HCT116 (cell line): ENCODE data around the gene CPT1B. TPM values are rescaled to one million over a fixed set of nuclear protein-coding genes. Genes with fewer than 3 reads are reported as not detected.

Source experiments
- ATAC-seq: fragments of 200-7000 bp; cut with Tn5 transposase; 2 replicates; pipeline ENCODE4 v1.9.1; 2020; ENCODE audit warnings: mild to moderate bottlenecking, moderate library complexity
- BruUV-seq: library from RNA; stranded (reverse); fragments of 400-500 nt; replicated peaks from 2 replicates; lab custom pipeline; 2021; lab: Mats Ljungman, UMichigan
- CTCF ChIA-PET: fragments of 300-600 bp; sonication (Branson Sonifier 250); formaldehyde crosslinking; loops from one replicate; lab custom pipeline; 2021; ENCODE audit warnings: antibody characterized with exemption; lab: Charles Lee
- POLR2A ChIA-PET: fragments of 300-600, 350-600 bp; sonication (Branson Sonifier 250); formaldehyde crosslinking; loops from one replicate; lab custom pipeline; 2021; ENCODE audit warnings: antibody characterized with exemption; lab: Charles Lee
- RAD21 ChIA-PET, 2 experiments: fragments of 300-600 bp; sonication (Branson Sonifier 250); formaldehyde crosslinking; loops; one replicate each; lab custom pipeline; 2023; ENCODE audit warnings: low total read pairs in 2 of 2; ENCODE audit not compliant: uncharacterized antibody in 2 of 2, unreplicated experiment in 2 of 2, low non-redundant PET in 1 of 2; lab: Charles Lee
- DNase-seq: peaks from one replicate; pipeline ENCODE4 v3.0.0-alpha.2; 2010; ENCODE audit warnings: low read depth, low spot score
- H2AFZ ChIP-seq: fragments of 200-600 bp; shearing (Covaris generic), sonication (generic); 2 replicates; pipeline ENCODE4 v1.6.1; 2017; ENCODE audit warnings: low read depth, mixed run types, mixed read lengths, antibody characterized with exemption, low read length; ENCODE audit not compliant: poor library complexity, severe bottlenecking
- H3K27ac ChIP-seq: 2 replicates; pipeline ENCODE4 v1.5.1; 2012; ENCODE audit warnings: low read depth, low read length
- H3K27me3 ChIP-seq: fragments of 200-600 bp; sonication (generic); 2 replicates; pipeline ENCODE4 v1.6.1; 2016; ENCODE audit warnings: mixed run types, low read length, mixed read lengths; ENCODE audit not compliant: insufficient read depth
- H3K36me3 ChIP-seq, 2 experiments: fragments of 200-500 bp in 1 of 2; fragments of 200-600 bp in 1 of 2; sonication (Bioruptor generic) in 1 of 2; sonication (generic) in 1 of 2; 2 replicates each; pipeline versions ENCODE4 v1.5.1 to v1.6.1; 2014 to 2016; ENCODE audit warnings: low read length in 2 of 2, inconsistent platforms in 1 of 2, mixed read lengths in 1 of 2, mixed run types in 1 of 2; ENCODE audit not compliant: insufficient read depth in 2 of 2, control insufficient read depth in 1 of 2
- H3K4me1 ChIP-seq, 2 experiments: fragments of 200-600 bp in 1 of 2; sonication (generic) in 1 of 2; 2 replicates each; pipeline versions ENCODE4 v1.5.1 to v1.6.1; 2012 to 2017; ENCODE audit warnings: low read length in 2 of 2, inconsistent platforms in 1 of 2, mild to moderate bottlenecking in 1 of 2, mixed read lengths in 1 of 2, mixed run types in 1 of 2, moderate library complexity in 1 of 2; ENCODE audit not compliant: insufficient read depth in 2 of 2, control insufficient read depth in 1 of 2
- H3K4me2 ChIP-seq: fragments of 200-600 bp; sonication (generic); 2 replicates; pipeline ENCODE4 v1.6.1; 2017; ENCODE audit warnings: mixed run types, low read length, mixed read lengths
- H3K4me3 ChIP-seq, 2 experiments: fragments of 200-600 bp in 1 of 2; sonication (generic) in 1 of 2; replicated peaks in 1 of 2; 2 replicates each; pipeline ENCODE4 v1.5.1; 2011 to 2016; ENCODE audit warnings: low read length in 2 of 2, control low read depth in 1 of 2, low read depth in 1 of 2, mild to moderate bottlenecking in 1 of 2, mixed read lengths in 1 of 2, mixed run types in 1 of 2
- H3K79me2 ChIP-seq: fragments of 200-600 bp; sonication (generic); 2 replicates; pipeline ENCODE4 v1.6.1; 2017; ENCODE audit warnings: mild to moderate bottlenecking, mixed run types, low read length, moderate library complexity, mixed read lengths; ENCODE audit not compliant: insufficient read depth
- H3K9ac ChIP-seq: fragments of 200-600 bp; sonication (generic); 2 replicates; pipeline ENCODE4 v1.6.1; 2016; ENCODE audit warnings: low read length, mixed read lengths
- H3K9me2 ChIP-seq: fragments of 200-600 bp; sonication (generic), shearing (Covaris generic); 2 replicates; pipeline ENCODE4 v1.6.1; 2017; ENCODE audit warnings: mixed run types, mild to moderate bottlenecking, moderate library complexity; ENCODE audit not compliant: insufficient read depth
- H3K9me3 ChIP-seq, 2 experiments: fragments of 200-500 bp in 1 of 2; fragments of 200-600 bp in 1 of 2; sonication (Bioruptor generic) in 1 of 2; sonication (generic) in 1 of 2; 2 replicates each; pipeline ENCODE4 v1.6.1; 2014 to 2017; ENCODE audit warnings: low read length in 2 of 2, mixed read lengths in 2 of 2, inconsistent platforms in 1 of 2, low read depth in 1 of 2, mild to moderate bottlenecking in 1 of 2, mixed run types in 1 of 2, moderate library complexity in 1 of 2; ENCODE audit not compliant: control insufficient read depth in 1 of 2, insufficient read depth in 1 of 2
- H4K20me1 ChIP-seq: fragments of 200-600 bp; sonication (generic), shearing (Covaris generic); 2 replicates; pipeline ENCODE4 v1.6.1; 2017; ENCODE audit warnings: mixed run types, mild to moderate bottlenecking, moderate library complexity; ENCODE audit not compliant: insufficient read depth
- ATF3 ChIP-seq: IDR thresholded peaks from 2 replicates; pipeline ENCODE4 v1.6.1; 2012
- CEBPB ChIP-seq: IDR thresholded peaks from 2 replicates; pipeline ENCODE4 v1.6.1; 2012; ENCODE audit warnings: low read depth
- EGR1 ChIP-seq: IDR thresholded peaks from 2 replicates; pipeline ENCODE4 v1.6.1; 2012; ENCODE audit warnings: low read depth
- EZH2 ChIP-seq: fragments of 200-600 bp; sonication (generic); IDR thresholded peaks from 2 replicates; pipeline ENCODE4 v1.6.1; 2017; ENCODE audit warnings: antibody characterized with exemption, mixed run types
- EZH2phosphoT487 ChIP-seq: fragments of 200-600 bp; IDR thresholded peaks from 2 replicates; pipeline ENCODE4 v1.6.1; 2018; ENCODE audit warnings: antibody characterized with exemption, borderline replicate concordance
- FOSL1 ChIP-seq: IDR thresholded peaks from 2 replicates; pipeline ENCODE4 v1.6.1; 2012; ENCODE audit warnings: low read depth
- JUND ChIP-seq: IDR thresholded peaks from 2 replicates; pipeline ENCODE4 v1.6.1; 2012
- POLR2A ChIP-seq: IDR thresholded peaks from 2 replicates; pipeline ENCODE4 v1.7.0; 2011; ENCODE audit warnings: borderline replicate concordance; ENCODE audit not compliant: insufficient read depth, insufficient read length; ENCODE audit errors: extremely low read depth
- POLR2AphosphoS5 ChIP-seq: IDR thresholded peaks from 2 replicates; pipeline ENCODE4 v1.6.1; 2011; ENCODE audit warnings: mild to moderate bottlenecking, low read depth, low read length, moderate library complexity
- REST ChIP-seq: IDR thresholded peaks from 2 replicates; pipeline ENCODE4 v1.6.1; 2012; ENCODE audit warnings: low read depth
- SIN3A ChIP-seq: IDR thresholded peaks from 2 replicates; pipeline ENCODE4 v1.6.1; 2012; ENCODE audit warnings: low read depth
- TCF7L2 ChIP-seq: IDR thresholded peaks from 2 replicates; pipeline ENCODE4 v1.7.0; 2011; ENCODE audit warnings: borderline replicate concordance, inconsistent platforms; ENCODE audit not compliant: insufficient read depth, insufficient read length; ENCODE audit errors: extremely low read depth
- ZBTB33 ChIP-seq: IDR thresholded peaks from 2 replicates; pipeline ENCODE4 v1.6.1; 2011; ENCODE audit warnings: mild to moderate bottlenecking, low read length, moderate library complexity; ENCODE audit not compliant: insufficient replicate concordance; ENCODE audit errors: extremely low read depth
- ZFX ChIP-seq: fragments of 450-650 bp; IDR thresholded peaks from 2 replicates; pipeline ENCODE4 v1.6.1; 2017
- intact Hi-C: fragments of 100-400 bp; cut with micrococcal nuclease; formaldehyde crosslinking; loops from 2 replicates; pipeline ENCODE4 v1.10.0; 2022
- total RNA-seq: library from RNA; stranded (reverse); gene quantifications from one replicate; pipeline ENCODE4 v1.2.1, GENCODE V29; 2021; ENCODE audit not compliant: unreplicated experiment

CPT1B gene
- total RNA-seq, 1 experiment from 2014 or later: 35.1 TPM

GRCh38 chr22:50604256-50605001, 26.2 kb upstream of the CPT1B start (continued):
- TF ChIP-seq POLR2AphosphoS5: no peak
- no peak for TF ChIP-seq EZH2phosphoT487
- TF ChIP-seq EGR1: no peak
- TF ChIP-seq CEBPB: no peak
- TF ChIP-seq FOSL1: no peak
- TF ChIP-seq POLR2A: no peak
- no peak for TF ChIP-seq JUND
- TF ChIP-seq ZBTB33: no peak
- TF ChIP-seq ATF3: no peak
- TF ChIP-seq SIN3A: no peak

GRCh38 chr22:50603511-50604255, 25.5 kb upstream of the CPT1B start:
- ATAC-seq (no peak), DNase-seq (no peak)
- H3K79me2 ChIP-seq: no peaks in the 10 kb centered on the region
- TF ChIP-seq ZFX: no peak
- TF ChIP-seq SIN3A: no peak
- no peak for TF ChIP-seq CEBPB
- TF ChIP-seq EGR1: no peak
- TF ChIP-seq JUND: no peak
- no peak for TF ChIP-seq REST
- no peak for TF ChIP-seq EZH2
- TF ChIP-seq TCF7L2: no peak
- TF ChIP-seq POLR2AphosphoS5: no peak
- H3K9ac ChIP-seq: no peak overlapping the region
- H3K27ac ChIP-seq: no peak overlapping the region
- H2AFZ ChIP-seq: no peak overlapping the region
- ChIA-PET POLR2A (no interaction called here), CTCF (no interaction called here), RAD21 (no interaction called here)
- no peaks in the 10 kb centered on the region for H3K36me3 ChIP-seq
- no peaks in the 10 kb centered on the region for H3K9me2 ChIP-seq
- no peak overlapping the region for H3K4me2 ChIP-seq
- intact Hi-C loops: no loop called here
- H3K9me3 ChIP-seq: no peaks in the 10 kb centered on the region
- peaks cover 0 to 10% of the 10 kb centered on the region in 2 experiments; a peak in 1 of 4 replicates for H3K4me1 ChIP-seq
- no TSS peak for BruUV-seq
- H3K4me3 ChIP-seq: no peak overlapping the region
- H4K20me1 ChIP-seq: no peaks in the 10 kb centered on the region
- no peaks in the 10 kb centered on the region for H3K27me3 ChIP-seq
